Glomerular endothelial cell (primary cell): Measurements from ENCODE around the gene MPRIP. TPM values are rescaled to one million over a fixed set of nuclear protein-coding genes. Genes with fewer than 3 reads are reported as not detected.

Experiments used
- DNase-seq: peaks from one replicate; pipeline ENCODE4 v3.0.0-alpha.2; 2011; ENCODE audit warnings: low read depth, low spot score; ENCODE audit errors: extremely low read depth
- total RNA-seq: library from RNA; depleted of rRNA; stranded (reverse); fragments of >200 nt; gene quantifications from 2 replicates; pipeline ENCODE4 v1.2.3, GENCODE V29; 2015

MPRIP gene
- total RNA-seq, 1 donor from 2014 or later: 160 TPM

DNA sequence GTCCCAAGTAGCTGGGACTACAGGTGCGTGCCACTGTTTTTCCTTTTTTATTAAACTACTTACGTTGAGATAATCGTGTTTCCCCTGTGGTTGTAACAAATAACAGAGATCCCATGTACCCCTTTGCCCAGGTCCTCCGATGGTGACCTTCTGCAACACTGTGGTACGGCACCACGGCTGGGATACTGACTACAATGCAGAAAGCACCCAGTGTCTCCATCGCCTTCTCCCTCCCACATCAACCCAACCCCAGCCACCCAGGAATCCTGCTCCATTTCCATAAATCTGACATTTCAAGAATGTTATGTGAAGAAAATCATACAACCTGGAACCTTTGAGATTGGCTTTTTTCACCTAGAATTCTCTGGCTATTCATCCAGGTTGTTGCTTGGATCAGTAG lies 22.1 kb downstream of the MPRIP start:
- DNase-seq: no peak

DNA sequence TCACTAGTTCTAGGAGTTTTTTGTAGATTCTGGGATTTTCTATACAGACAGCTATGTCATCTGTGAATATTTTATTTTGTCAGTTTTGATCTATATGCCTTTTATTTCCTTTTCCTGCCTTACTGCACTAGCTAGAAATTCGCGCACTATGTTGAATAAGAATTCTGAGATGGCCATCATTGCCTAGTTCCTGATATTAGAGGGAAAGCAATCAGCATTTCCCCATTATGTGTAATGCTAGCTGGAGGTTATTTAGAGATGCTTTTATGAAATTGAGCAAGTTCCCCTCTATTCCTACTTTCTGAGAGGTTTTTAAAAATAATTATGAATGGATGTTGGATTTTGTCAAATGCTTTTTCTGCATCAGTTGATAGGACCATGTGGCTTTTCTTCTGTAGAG lies 23.8 kb downstream of the MPRIP start:
- DNase-seq: no peak

DNA sequence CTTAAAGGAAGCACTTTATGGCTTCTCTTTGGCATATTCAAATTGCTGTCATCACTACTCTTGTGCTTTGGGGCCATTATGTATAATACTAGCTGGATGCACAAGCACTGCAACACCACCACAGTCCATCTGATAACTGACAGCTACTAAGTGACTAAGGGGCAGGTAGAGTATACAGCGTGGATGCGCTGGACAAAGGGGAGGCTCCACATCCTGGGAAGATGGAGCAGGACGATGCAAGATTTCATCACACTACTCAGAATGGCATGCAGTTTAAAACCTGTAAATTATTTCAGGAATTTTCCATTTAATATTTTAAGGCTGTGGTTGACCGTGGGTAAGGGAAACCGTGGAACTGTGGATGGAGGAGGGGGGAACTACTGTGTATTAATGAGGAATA lies 25.0 kb downstream of the MPRIP start:
- no peak for DNase-seq

DNA sequence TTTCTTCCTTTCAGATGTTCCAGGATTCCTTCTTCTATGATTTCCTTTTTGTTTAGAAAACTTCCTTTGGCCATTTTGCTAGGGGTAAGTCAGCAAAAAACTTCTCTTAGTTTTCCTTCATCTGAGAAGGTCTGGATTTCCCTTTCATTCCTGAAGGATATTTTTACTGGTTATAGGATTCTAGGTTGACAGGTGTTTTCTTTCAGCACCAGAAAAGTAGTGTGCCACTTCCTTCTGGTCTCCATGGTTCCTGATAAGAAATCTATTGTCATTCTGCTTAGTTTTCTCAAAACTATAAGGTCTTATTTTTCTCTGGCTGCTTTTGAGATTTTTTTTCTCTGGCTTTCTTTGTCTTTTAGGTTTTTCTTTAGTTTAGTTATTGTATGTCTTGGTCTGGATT lies 27.6 kb downstream of the MPRIP start:
- DNase-seq: no peak

DNA sequence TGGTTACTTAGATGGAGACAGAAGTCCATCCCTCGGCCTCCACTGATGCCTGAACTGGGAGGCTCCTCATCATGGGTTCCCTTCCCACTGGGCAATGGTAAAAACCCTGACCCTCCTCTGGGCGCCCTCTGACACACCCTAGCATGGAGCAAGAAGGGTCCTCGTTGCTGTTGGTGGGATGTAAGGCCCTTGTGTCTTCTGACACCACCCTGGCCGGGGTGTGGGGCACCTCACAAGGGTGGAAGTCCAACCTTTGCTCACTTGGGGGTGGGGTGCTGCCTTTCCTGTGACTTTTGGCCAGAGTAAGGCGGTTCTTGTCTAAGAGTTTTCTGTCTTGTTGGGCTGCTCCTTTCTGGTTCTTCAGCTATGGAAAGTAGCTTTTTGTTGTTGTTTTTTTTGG lies 28.7 kb downstream of the MPRIP start:
- no peak for DNase-seq

DNA sequence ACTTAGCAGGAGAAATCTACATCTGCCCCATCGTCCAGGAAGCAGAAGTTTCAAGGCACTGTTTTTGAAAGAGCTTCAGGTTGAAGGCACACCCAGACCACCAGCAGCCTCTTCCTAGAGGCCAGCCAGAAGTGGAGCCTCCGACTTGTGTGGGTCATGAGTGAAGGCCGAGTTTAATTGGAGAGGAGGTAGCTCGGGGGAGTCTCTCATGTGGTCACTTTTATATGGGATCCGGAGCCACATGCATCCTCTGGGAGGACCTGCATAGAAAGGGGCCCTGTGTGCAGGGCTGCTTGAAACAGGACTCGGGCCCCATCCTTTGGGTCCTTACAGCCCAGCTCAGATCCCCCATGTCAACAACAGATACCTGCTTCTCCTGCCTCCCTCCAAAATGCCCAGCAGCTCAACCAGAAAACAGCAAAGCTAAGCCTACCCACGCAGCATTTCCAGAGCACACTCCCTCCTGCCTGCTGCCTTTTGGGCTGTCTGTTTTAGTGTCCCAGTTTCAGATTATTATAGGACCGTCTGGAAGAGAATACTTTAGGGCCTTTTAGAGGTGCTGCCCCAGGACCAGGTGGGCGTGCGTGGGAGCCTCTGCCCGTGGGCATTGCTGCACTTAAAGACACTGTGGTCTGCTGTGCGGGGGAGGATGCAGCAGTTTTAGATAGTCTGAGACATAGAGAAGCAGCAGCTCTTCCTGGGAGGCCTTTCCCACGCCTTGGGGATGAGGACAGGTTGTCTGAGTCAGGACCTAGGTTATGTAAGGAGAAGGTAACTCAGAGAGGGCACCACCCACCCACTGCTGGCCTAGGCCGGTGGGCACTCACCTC lies 29.5 kb downstream of the MPRIP start:
- no peak for DNase-seq

DNA sequence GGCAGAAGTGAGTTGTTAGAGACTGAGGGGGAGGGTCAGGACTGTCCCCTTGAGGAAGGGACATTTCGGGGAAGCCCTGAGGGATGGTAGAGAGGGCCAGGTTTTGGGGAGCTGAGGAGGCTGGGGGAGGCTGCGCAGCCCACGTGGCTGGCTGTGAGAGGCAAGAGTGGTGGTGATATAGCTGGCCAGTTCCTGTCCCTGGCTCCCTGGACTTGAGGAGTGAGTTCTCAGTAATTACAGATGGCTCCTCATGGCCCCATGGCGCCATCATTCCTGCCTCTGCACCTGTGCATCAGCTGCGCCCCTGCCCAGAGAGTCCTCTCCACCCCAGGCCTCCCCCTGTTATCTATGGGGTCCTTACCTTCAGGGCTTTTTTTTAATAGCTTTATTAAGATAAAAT lies 30.3 kb downstream of the MPRIP start:
- no peak for DNase-seq

DNA sequence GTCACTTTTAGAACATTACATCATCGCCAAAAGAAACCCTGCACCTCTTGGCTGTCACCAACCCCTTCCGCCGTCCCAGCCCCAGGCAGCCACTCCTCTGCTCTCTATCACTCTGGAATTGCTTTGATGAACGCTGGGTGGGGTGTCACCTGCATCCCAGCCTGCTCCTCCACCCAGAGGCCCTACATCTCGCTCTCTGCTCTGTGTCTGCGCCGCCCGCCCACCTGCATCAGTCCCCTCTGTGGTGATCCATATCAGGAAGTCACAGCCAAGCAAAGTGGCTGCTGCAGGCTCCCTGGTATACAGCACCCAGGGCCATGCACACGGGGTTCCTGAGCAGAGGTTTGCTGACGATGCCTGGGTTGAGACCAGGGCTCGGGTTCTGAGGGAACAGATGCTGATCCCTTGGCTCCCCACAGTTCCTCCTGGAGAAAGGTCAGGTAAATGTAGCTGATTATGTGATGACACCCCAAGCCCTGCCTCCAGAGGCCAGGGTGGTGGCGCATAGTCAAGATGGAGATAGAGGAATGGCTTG lies 30.8 kb downstream of the MPRIP start:
- no peak for DNase-seq

DNA sequence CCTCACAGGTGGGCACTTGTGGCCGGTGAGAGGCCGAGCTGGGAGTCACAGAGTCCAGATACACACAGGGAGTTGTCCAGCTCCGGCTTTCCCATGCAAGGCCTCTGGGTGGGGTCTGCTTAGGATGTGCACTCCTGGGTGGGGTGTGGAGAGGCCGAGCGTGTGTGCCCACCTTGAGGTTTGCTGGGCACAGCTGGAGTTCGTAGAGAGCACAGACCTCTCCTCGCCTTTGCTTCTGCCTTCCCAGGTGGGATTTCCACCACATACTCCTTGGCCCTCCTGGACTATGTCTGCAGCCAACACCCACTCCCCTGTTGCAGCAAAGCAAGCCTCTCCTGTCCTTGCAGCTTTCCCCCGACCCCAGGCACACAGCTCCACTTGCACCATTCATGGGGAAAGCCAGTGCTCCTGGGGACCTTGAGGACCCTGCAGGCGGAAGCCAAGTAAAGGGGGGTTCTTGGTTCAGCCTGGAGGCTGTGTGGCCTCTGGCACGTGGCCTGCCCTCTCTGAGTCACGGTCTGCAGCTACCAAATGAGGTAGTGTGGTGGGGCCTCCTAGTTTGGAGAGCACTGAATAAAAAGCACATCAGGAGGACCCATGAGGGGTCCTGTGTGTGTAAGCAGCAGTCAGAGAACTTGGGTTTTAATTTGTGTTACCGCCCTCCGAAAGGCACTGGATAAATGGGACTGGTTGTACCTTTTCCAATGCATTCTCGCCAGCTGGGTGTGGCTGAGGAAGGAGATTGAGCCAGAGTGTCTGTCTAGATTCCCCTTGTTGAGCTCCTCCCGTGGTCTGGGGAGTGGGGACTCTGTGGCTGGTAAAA lies 31.5 kb downstream of the MPRIP start:
- DNase-seq: no peak

DNA sequence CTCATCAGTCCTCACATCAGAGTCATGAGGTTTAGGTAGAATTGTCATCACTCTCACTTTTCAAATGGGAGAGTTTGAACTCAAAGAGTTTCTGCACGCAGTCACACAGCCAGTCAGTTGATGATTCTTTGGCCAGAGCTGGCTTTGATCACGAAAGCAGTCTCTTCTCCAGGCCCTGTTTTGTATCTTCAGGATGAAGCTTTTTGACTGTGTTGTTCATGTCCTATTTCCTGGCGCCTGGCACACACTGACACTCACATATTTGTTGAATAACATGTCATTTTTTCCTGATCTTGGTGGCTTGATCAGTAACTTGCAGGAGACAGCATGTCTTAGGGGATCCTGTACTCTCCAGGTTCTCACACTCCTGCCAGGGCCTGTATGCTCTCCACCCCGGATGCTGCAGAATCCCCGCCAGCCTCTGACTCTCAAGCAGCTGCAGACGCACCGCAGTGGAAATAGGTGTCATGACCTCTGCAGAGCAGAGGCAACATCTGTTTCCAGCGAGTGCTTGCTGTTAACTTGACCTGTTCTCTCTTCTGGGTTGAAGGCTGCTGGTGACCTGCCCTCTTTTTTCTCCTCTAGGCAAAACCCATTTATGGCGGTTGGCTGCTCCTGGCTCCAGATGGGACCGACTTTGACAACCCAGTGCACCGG lies 33.0 kb downstream of the MPRIP start:
- peak; percentile 27 for DNase-seq

DNA sequence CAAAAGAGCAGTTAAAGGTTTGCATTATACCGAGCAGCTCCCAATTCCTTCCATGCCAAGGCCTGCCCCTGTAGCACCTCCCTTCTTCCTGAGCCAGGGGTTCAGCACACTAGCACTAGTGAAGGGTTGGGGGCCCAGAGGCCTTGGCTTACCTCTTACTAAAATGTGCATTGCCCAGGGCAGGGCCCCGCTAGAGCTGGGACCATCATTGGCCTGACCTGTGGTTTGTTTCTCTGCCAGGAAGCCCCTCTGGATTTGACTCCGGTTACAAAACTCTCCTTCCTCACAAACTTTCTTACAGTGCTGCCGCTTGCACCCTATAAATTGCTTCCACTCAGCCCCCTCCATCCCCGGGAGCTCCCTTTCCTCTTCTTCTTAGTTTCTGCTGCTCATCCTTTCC lies 33.8 kb downstream of the MPRIP start:
- no peak for DNase-seq

DNA sequence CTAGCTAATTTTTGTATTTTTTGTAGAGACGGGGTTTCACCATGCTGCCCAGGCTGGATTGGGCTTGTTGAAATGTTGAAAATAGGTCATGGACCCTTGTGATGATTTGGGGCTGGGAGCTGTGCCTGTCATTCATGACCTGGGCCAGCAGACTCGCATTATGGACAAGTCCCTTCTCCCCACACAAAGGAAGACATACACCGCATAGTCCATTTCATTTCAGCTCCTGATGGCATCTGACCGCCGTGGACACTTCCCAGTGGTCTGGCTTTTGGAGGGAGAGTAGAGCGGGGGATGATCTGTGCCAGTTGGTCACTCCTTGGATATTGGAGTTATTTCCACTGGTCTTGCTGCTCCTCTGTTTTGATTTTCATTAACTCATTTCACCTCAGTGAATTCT lies 34.8 kb downstream of the MPRIP start:
- DNase-seq: no peak

DNA sequence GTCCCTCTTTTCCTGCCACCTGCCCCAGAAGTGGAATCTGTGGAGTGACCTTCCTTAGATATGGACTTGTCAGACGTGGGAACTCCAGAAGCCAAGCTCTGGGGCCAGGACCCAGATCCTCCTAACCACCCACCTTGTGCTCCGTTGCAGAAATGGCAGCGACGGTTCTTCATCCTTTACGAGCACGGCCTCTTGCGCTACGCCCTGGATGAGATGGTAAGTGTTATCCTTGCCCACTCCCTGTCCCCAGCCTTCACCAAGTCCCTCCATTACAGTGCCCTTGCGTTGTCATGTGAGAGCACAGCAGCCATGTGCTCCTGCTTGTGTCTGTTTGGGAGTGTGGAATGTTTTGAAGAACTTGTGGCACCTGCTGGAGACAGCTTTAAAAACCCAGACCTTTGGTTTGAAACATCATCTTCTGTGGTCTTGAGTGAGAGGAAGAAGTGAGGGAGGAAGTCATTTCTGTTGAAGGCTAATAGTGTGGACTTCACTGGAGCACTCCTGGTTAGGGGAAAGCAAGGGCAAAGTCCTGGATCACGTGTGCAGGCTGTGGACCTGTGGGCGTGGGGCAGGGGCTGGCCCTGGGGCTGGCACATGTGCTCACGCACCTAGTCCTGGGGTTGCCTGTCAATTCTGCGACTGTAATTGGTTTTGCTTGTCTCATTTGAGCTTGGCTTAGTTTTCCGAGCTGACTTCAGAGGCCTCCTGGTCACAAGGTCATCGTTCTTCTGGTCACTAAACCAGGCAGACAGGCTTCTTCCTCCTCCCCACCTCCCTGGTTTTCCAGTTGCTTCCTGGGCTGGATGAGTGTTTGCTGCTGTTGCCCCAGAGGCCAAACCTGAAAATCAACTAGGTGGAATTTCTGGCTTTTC lies 35.8 kb downstream of the MPRIP start:
- DNase-seq: no peak

DNA sequence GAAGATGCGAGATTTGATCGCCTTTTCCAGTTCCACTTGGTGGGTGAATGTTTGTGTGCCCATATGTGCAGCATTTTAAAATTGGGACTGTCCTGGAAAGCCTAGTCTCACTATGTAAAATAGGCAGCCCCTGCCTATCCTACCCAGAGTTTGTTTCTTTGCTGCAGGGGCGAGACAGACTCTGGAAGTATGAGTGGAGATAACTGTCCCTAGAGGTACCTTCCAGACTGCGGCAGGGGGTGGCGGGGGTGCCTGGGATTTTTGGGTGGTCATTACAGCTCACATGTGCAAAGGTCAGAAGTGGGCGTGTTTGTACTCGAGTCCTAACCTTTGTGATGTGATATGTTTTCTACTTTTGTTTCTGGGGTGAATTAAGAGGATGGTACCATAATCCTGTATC lies 36.6 kb downstream of the MPRIP start:
- DNase-seq: no peak

DNA sequence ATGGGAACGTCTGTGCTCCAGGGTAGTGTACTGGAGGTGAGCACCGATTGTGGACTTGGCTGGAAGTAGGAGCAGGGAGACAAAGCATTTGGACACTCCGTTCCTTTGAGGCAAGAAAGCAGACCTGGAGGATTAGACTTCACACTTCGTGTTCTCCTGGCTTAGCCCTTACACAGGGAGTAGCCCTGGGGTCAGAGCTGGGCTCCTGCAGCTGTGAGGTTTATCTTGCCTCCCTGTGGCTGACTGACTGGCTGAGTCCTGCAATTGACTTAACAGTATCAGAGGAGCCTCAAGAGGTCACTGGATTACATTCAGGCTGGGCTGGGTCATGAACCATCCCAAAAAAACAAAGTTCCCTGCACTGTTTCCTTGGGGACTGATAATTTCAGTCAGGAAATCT lies 37.1 kb downstream of the MPRIP start:
- DNase-seq: no peak

DNA sequence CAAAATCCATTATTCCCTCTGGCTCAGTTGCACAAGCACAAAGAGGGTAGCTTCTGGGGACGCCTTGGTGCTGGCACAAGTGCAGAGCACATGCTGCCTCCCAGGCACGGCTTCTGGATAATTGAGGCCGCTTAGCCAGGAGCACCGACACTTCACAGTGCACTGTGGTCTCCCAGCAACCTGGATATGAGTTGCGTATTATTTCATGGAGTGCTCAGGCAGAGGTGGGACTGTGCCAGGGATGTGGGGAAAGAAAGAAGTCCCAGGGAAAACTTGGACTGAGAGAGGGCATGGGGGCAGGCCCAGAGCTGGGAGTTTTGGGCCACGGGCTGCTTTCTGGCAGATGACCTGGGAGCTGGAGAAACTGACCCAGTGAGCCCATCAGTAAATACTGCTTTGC lies 37.5 kb downstream of the MPRIP start:
- no peak for DNase-seq

DNA sequence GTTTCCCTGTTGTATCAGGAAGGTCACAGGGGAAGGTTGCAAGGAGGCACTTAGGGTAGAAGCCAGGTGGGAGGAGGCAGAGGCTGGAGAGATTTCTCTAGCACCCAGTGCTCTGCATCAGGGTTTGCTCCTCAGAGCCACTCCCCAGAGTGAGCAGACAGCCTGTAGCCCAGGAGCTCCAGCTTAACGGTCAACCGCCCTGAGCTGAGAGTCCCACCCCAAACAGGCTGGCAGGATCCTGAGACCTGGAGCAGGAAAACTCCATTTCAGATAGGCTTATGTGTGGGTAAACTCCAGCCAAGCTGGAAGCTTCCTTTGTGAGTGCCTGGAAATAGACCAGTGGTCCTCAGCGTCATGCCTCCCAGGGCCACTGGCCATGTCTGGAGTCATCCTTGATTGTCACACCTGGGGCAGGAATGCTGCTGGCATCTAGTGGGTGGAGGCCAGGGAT lies 37.9 kb downstream of the MPRIP start:
- no peak for DNase-seq

DNA sequence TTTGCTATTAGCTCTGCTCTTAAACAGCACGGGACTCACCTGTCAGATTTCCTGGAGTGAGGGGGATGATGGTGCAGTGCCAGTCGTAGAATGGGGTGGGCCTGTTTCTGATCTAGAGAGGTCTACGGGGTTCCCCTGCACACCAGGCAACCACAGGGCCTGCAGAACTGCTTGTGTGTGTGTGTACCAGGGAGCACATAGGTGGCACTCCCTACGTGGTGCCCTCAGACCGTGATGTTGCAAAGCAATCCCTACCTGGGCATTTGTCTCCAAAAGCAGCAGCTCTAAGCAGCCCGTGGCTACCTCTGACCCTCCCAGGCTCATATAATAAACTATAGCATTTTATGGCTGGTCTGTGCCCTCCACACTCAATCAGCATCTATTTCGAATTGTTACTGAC lies 38.5 kb downstream of the MPRIP start:
- DNase-seq: no peak

DNA sequence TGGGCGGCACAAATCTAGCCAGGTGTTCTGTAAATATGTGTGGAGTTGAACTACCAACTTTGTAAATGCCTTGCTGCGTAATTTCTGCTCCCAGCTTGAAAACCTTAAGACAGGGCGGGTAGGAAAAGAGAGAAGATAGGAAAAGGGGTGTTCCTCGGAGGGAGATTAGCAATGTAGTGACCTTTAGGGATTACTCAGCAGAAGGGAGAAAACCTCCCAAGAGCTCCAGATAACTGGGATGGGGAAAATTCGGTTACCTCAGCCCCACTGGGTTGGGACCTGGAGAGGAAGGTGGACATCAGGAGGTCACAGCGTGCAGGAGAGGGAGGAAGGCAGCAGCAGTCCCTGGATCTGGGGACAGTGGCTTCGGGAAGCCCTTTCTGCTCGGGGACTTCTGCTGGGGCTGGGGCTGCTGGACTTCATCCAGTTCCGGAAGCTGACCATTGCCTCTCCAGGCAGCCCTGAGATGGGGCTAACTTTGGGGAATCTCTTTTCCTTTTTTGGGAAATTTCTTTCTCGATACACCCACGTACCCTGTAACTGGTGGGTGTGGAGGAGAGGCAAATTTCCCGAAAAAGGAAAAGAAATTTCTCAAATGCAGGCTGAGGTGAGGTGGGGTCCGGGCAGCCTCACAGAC lies 39.2 kb downstream of the MPRIP start:
- DNase-seq: no peak

DNA sequence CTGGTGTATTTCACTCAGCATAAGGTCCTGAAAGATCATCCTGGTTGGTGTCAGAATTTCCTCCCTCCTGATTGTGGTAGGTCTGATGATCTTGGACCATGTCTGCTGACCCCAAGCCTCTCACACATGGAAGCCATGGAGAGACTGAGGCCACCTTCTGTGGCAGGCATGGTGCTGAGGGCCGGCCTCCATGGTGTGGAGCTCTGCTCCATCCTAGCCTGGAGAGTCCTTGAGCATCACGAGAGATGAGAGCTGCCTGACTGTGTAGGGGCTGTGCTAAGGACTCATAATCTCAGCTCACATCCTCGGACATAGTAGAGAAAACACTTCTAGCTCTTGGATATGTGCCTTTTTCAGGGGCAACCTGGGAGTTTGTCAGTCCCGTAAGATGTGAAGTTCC lies 40.6 kb downstream of the MPRIP start:
- no peak for DNase-seq
